Neural cell (in vitro differentiated cells): Measurements from ENCODE around the gene ZNHIT1. TPM values are rescaled to one million over a fixed set of nuclear protein-coding genes. Genes with fewer than 3 reads are reported as not detected.

ENCODE experiments used
- H2AFZ ChIP-seq: fragments of 200-600, 300-800 bp; sonication (generic), shearing (Covaris generic); 2 replicates; pipeline ENCODE4 v1.6.0; 2014; ENCODE audit warnings: low read depth, mild to moderate bottlenecking, antibody characterized with exemption, low read length, moderate library complexity
- H3F3A ChIP-seq: fragments of 200-600 bp; shearing (Covaris generic); 2 replicates; pipeline ENCODE4 v1.6.1; 2016; ENCODE audit warnings: mild to moderate bottlenecking, moderate library complexity, mixed read lengths, antibody characterized with exemption, low read length; ENCODE audit not compliant: insufficient read depth, poor library complexity, severe bottlenecking
- H3K27ac ChIP-seq: fragments of 200-600, 300-800 bp; sonication (generic), shearing (Covaris generic); 2 replicates; pipeline ENCODE4 v1.5.1; 2014; ENCODE audit warnings: mild to moderate bottlenecking, low read length, moderate library complexity
- H3K27me3 ChIP-seq: fragments of 300-800, 200-600 bp; sonication (generic), shearing (Covaris generic); 2 replicates; pipeline ENCODE4 v1.6.0; 2014; ENCODE audit warnings: mild to moderate bottlenecking, low read depth, low read length, moderate library complexity; ENCODE audit not compliant: insufficient read depth
- H3K36me3 ChIP-seq: fragments of 300-800, 200-600 bp; sonication (generic), shearing (Covaris generic); 2 replicates; pipeline ENCODE4 v1.5.1; 2014; ENCODE audit warnings: mild to moderate bottlenecking, antibody characterized with exemption, low read length, moderate library complexity; ENCODE audit not compliant: insufficient read depth
- H3K4me2 ChIP-seq: fragments of 300-800, 200-600 bp; sonication (generic), shearing (Covaris generic); 2 replicates; pipeline ENCODE4 v1.6.0; 2014; ENCODE audit warnings: mild to moderate bottlenecking, low read length
- H3K4me3 ChIP-seq: fragments of 300-800, 200-600 bp; sonication (generic), shearing (Covaris generic); 2 replicates; pipeline ENCODE4 v1.5.1; 2014; ENCODE audit warnings: mild to moderate bottlenecking, low read length, moderate library complexity
- H3K79me2 ChIP-seq: fragments of 200-600 bp; shearing (Covaris generic); replicated peaks from 2 replicates; pipeline ENCODE4 v1.6.0; 2014; ENCODE audit warnings: mild to moderate bottlenecking, low read length, moderate library complexity; ENCODE audit not compliant: insufficient read depth
- H3K9ac ChIP-seq: fragments of 300-800, 200-600 bp; sonication (generic), shearing (Covaris generic); 2 replicates; pipeline ENCODE4 v1.6.1; 2016; ENCODE audit warnings: mild to moderate bottlenecking, low read length, mixed read lengths
- H3K9me2 ChIP-seq: fragments of 200-600 bp; shearing (Covaris generic); 2 replicates; pipeline ENCODE4 v1.6.1; 2016; ENCODE audit warnings: mild to moderate bottlenecking, low read length, mixed read lengths; ENCODE audit not compliant: insufficient read depth
- H3K9me3 ChIP-seq: fragments of 200-600, 300-800 bp; sonication (generic), shearing (Covaris generic); 2 replicates; pipeline ENCODE4 v1.6.1; 2016; ENCODE audit warnings: mild to moderate bottlenecking, mixed run types, low read length, moderate library complexity, mixed read lengths
- H4K20me1 ChIP-seq: fragments of 200-600 bp; shearing (Covaris generic); 2 replicates; pipeline ENCODE4 v1.6.1; 2016; ENCODE audit warnings: mild to moderate bottlenecking, mixed run types; ENCODE audit not compliant: insufficient read depth
- CTCF ChIP-seq: fragments of 450-650 bp; IDR thresholded peaks from 2 replicates; pipeline ENCODE4 v1.5.1; 2014; ENCODE audit warnings: antibody characterized with exemption, mild to moderate bottlenecking, moderate library complexity; ENCODE audit not compliant: poor library complexity, severe bottlenecking
- EP300 ChIP-seq: fragments of 450-650 bp; conservative IDR thresholded peaks from 2 replicates; pipeline ENCODE4 v1.6.1; 2014; ENCODE audit warnings: antibody characterized with exemption, mild to moderate bottlenecking, moderate library complexity; ENCODE audit not compliant: poor library complexity, severe bottlenecking
- EZH2 ChIP-seq: fragments of 200-600, 300-800 bp; shearing (Covaris generic), sonication (generic); IDR thresholded peaks from 2 replicates; pipeline ENCODE4 v1.6.1; 2014; ENCODE audit warnings: antibody characterized with exemption, low read length, borderline replicate concordance, mild to moderate bottlenecking; ENCODE audit not compliant: insufficient read depth, poor library complexity, severe bottlenecking
- MXI1 ChIP-seq: fragments of 450-650 bp; conservative IDR thresholded peaks from 2 replicates; pipeline ENCODE4 v1.6.1; 2014; ENCODE audit warnings: antibody characterized with exemption, mild to moderate bottlenecking; ENCODE audit not compliant: poor library complexity, severe bottlenecking
- POLR2AphosphoS5 ChIP-seq: IDR thresholded peaks from 2 replicates; pipeline ENCODE4 v1.6.1; 2012
- RAD21 ChIP-seq: fragments of 450-650 bp; conservative IDR thresholded peaks from 2 replicates; pipeline ENCODE4 v1.6.1; 2014; ENCODE audit warnings: antibody characterized with exemption, mild to moderate bottlenecking, moderate library complexity
- SMC3 ChIP-seq: fragments of 450-650 bp; conservative IDR thresholded peaks from 2 replicates; pipeline ENCODE4 v1.6.1; 2014; ENCODE audit warnings: antibody characterized with exemption, mild to moderate bottlenecking, moderate library complexity; ENCODE audit not compliant: poor library complexity
- TAF1 ChIP-seq: IDR thresholded peaks from 2 replicates; pipeline ENCODE4 v1.6.1; 2012; ENCODE audit warnings: low read depth
- polyA plus RNA-seq: library from polyadenylated mRNA; depleted of rRNA; stranded (reverse); fragments of >200 nt; gene quantifications from 2 replicates; pipeline ENCODE4 v1.2.3, GENCODE V29; 2014
- TF ChIP-seq, protein P1 (sequence below): IDR thresholded peaks from 2 replicates; pipeline ENCODE4 v1.6.1; 2012; ENCODE audit warnings: borderline replicate concordance

The ZNHIT1 gene
- polyA plus RNA-seq, 1 donor from 2014 or later = 176 TPM

- Histone ChIP-seq H4K20me1 (no peaks in the 10 kb centered on the region), H3K9me2 (no peaks in the 10 kb centered on the region), H3K9ac (no peak overlapping the region), H3K27ac (no peak overlapping the region), H2AFZ (no peak overlapping the region), H3K79me2 (no peaks in the 10 kb centered on the region), H3K27me3 (no peaks in the 10 kb centered on the region), H3K4me2 (no peak overlapping the region), H3K9me3 (no peaks in the 10 kb centered on the region), H3K4me3 (no peak overlapping the region), H3F3A (no peaks in the 10 kb centered on the region), H3K36me3 (no peaks in the 10 kb centered on the region)
- no peak for TF ChIP-seq SMC3
- no peak for TF ChIP-seq RAD21
- TF ChIP-seq TAF1 = no peak
- TF ChIP-seq EZH2 = no peak
These were observed 17.6 kb downstream of the ZNHIT1 start for GRCh38 chr7:101235522-101235921.

- H2AFZ ChIP-seq = no peak overlapping the region
- H3K9me3 ChIP-seq = no peaks in the 10 kb centered on the region
- no peak overlapping the region for H3K9ac ChIP-seq
- no peaks in the 10 kb centered on the region for H3K79me2 ChIP-seq
- no peaks in the 10 kb centered on the region for H3K27me3 ChIP-seq
- TF ChIP-seq, protein P1, sequence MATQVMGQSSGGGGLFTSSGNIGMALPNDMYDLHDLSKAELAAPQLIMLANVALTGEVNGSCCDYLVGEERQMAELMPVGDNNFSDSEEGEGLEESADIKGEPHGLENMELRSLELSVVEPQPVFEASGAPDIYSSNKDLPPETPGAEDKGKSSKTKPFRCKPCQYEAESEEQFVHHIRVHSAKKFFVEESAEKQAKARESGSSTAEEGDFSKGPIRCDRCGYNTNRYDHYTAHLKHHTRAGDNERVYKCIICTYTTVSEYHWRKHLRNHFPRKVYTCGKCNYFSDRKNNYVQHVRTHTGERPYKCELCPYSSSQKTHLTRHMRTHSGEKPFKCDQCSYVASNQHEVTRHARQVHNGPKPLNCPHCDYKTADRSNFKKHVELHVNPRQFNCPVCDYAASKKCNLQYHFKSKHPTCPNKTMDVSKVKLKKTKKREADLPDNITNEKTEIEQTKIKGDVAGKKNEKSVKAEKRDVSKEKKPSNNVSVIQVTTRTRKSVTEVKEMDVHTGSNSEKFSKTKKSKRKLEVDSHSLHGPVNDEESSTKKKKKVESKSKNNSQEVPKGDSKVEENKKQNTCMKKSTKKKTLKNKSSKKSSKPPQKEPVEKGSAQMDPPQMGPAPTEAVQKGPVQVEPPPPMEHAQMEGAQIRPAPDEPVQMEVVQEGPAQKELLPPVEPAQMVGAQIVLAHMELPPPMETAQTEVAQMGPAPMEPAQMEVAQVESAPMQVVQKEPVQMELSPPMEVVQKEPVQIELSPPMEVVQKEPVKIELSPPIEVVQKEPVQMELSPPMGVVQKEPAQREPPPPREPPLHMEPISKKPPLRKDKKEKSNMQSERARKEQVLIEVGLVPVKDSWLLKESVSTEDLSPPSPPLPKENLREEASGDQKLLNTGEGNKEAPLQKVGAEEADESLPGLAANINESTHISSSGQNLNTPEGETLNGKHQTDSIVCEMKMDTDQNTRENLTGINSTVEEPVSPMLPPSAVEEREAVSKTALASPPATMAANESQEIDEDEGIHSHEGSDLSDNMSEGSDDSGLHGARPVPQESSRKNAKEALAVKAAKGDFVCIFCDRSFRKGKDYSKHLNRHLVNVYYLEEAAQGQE = no peak
- TF ChIP-seq EZH2 = no peak
- TF ChIP-seq MXI1 = no peak
- TF ChIP-seq SMC3 = no peak
- TF ChIP-seq EP300 = no peak
- TF ChIP-seq RAD21 = no peak
- TF ChIP-seq POLR2AphosphoS5 = no peak
- no peak for TF ChIP-seq TAF1
- TF ChIP-seq CTCF = no peak
- H4K20me1 ChIP-seq = no peaks in the 10 kb centered on the region
- H3K9me2 ChIP-seq = no peaks in the 10 kb centered on the region
- no peak overlapping the region for H3K4me3 ChIP-seq
- no peak overlapping the region for H3K4me2 ChIP-seq
- H3F3A ChIP-seq = no peaks in the 10 kb centered on the region
- no peaks in the 10 kb centered on the region for H3K36me3 ChIP-seq
- H3K27ac ChIP-seq = no peak overlapping the region
These were observed 18.4 kb downstream of the ZNHIT1 start for GRCh38 chr7:101236292-101236835.
